NCI-H146 treated with DMSO at 0.1 percent for 48 hours (cell line): ENCODE data around the gene COL1A2.

ENCODE experiments used
- DNase-seq: peaks from one replicate; lab custom pipeline; 2025; ENCODE audit not compliant: unreplicated experiment; lab: John Stamatoyannopoulos, UW

COL1A2 gene

GRCh38 chr7:94476251-94476840 lies 81.7 kb downstream of the COL1A2 start:
- no peak for DNase-seq

GRCh38 chr7:94477878-94478277 lies 83.2 kb downstream of the COL1A2 start:
- DNase-seq: no peak

- DNase-seq: no peak
These were observed 84.0 kb downstream of the COL1A2 start for GRCh38 chr7:94478648-94479214.
